ENCODE results near the gene MTCL1.

GRCh38 chr18:8675057-8675456 is 30.3 kb upstream of the MTCL1 start:
- TF ChIP-seq CTCF (IDR thresholded peaks at IDR 0.05) (no peak), POLR2A (IDR thresholded peaks at IDR 0.05) (no peak)

Data from right lobe of liver (tissue), 4 donors.